Central memory CD4-positive, alpha-beta T cell (primary cell): ENCODE results near the gene WWTR1.

ENCODE experiments used
- DNase-seq: peaks from one replicate; pipeline ENCODE4 v3.0.0; 2022

WWTR1 gene

GRCh38 chr3:149654188-149654601 lies 3.6 kb downstream of the WWTR1 start:
- DNase-seq: no peak

DNA sequence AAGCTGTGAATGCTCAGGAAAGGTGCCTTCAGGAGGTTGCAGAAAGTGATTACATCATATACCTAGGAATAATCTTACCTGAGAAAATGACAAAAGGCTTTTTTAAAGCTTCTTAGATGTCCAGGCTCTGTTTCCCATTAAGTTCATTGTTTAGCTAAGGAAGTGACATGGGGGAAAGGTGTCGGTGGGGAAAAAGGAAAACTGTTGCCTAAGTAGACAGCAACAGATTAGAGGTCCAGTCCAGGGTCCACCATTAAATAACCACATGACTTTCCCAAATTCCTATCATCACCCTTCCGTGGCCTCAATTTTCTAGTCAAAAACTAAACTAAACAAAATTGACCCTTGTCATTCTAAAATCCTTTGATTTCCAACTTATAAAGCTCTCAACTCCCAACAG lies 4.3 kb downstream of the WWTR1 start:
- DNase-seq: no peak

DNA sequence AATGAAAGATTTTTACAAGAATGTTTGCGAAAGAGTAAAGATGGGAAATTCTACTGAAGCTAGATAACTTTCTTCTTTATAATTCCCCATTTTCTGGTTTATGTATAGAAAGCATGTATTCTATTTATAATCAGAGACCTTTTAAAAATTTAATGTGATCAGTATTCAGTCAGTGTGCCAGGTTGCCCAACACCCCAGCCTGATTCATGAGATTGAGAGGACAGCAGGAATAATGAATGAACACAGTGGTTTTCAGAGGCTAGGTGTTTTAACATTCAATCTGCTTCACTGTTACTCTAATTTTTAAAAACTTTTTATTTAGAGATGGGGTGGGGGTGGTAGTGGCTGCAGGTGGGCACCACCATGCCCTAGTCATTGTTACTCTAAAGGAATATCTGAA lies 4.7 kb downstream of the WWTR1 start:
- DNase-seq: no peak

DNA sequence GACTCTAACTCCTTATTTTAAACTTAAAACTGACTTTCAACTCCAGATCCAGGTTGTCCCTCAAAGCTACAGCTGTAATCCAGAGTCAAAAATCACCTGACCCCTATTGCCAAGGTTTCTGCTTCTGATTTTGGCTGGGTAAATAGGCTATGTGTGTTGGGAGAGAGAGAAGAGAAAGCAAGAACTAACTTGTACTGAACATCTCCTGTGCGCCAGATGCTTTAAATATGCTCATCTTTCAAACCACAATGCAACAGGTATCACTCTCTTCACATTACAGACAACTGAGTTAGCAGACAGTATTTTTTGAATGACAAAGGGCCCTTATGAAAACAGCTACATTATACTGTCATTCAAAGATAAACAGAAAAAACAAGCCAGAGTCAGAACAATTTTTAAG lies 7.0 kb downstream of the WWTR1 start:
- DNase-seq: no peak

- no peak for DNase-seq
Observed at GRCh38 chr3:149648525-149648924, 9.3 kb downstream of the WWTR1 start.

DNA sequence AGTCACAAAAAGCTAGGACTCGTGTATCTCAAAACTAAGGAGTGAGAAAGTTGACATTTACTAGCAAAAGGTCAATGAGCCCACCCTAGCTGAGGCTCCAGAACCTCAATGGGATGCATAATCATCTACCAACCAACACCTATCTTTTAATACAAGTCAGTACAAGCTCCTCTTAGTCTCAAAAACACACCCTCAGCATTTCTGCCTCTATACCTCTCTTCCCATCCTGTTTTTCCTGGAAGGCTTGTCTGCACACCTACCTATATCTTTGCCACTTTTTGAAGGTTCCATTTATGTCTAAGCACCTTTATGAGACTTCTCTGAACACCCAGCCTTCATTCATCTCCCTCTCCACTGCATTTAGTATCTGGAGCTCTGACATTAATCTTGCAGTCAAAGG lies 10.0 kb downstream of the WWTR1 start:
- DNase-seq: no peak

GRCh38 chr3:149647285-149647684 lies 10.5 kb downstream of the WWTR1 start:
- no peak for DNase-seq

DNA sequence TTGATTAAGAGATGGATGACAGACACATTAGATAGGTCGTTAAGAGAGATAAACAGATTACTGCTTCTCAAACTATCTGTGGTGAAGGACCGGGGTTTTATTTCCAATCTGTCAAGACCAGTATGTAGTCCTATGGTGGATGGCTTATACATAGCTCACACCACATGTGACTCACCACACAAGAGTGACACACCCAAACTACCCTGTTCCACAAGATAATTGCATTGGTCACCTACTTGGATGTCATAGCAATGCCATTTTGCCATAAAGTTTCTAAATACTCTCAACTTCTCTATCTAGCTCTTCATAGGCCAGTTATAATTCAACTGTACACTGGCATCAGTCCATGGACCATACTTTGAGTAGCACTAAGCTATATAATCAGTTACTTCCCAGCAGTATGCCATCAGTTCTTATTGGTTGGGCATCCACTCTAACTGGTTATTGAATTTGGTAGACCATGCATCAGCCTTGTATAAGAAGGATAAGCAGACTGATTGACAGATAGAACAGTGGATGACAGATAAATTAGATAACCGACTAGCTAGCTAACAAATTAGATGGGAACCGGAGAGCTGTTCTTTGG lies 11.6 kb downstream of the WWTR1 start:
- no peak for DNase-seq

GRCh38 chr3:149643963-149644362 lies 13.9 kb downstream of the WWTR1 start:
- no peak for DNase-seq

GRCh38 chr3:149643482-149643798 lies 14.4 kb downstream of the WWTR1 start:
- DNase-seq: no peak

DNA sequence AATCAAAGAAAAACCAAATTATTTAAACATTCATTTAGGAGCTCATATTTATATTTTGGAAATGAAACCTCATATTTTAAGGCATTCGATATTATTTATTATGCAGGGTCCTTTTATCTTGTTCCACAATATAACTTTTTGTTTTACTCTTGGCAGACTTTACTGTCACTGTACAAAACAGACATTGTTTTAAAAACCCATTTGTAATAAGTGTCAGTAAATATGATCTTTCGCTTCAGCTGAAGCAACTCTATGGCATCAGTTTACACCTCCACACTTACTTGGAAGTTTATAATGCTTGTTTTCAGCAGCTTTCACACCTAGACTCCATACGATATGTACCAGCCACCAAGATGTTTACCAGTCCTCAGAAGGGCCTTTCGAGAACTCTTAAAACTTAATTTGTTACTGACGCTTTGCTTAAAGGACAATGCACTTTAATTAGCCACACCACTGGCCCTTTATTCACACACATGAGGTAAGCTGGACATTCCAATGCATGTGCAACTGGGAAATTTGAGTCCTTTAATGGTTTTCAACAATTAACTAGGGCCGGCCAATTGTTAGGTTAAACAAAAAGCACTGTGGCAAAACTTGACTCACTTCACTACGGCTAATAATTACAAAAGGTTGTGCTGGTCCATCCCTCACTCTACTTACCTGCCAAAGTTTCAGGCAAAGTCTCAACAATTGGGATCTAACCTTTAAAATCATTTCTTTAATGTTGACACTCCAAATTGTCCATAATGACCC lies 16.7 kb downstream of the WWTR1 start:
- DNase-seq: no peak

DNA sequence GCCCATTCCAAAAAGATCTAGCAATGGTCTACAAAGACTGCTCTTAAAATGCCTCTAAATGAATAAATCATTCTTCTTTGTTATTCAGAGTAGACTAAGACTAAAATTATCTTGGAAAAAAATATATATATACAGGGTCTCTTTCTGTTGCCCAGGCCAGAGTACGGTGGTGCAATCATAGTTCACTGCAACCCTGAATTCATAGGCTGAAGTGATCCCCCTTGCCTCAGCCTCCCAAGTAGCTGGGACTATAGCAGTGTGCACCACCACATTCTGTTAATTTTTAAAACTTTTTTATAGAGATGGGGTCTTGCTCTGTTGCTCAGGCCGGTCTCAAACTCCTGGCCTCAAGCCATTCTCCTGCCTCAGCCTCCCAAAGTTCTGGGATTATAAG lies 18.7 kb downstream of the WWTR1 start:
- no peak for DNase-seq

- DNase-seq: no peak
Observed at GRCh38 chr3:149638228-149639092, 19.4 kb downstream of the WWTR1 start.

- no peak for DNase-seq
Observed at GRCh38 chr3:149635396-149635795, 22.4 kb downstream of the WWTR1 start.

DNA sequence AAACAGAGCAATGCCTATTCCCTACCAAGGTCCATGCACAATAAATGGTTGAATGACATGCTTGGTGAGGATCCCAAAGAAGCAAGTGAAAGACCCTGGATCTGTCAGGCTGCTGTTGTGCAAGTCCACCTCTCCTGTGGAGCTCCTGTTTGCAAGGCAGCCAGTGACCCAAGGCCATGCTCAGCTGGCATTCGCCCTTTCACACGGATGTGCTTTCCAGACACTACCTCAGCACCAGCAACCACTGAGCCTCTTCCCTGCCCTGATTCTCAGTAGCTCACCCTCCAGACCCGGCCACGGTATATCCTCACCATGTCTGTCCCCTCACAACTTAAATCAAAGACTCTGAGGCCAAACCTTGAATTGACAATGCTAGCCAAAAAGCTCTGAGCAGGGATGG lies 23.3 kb downstream of the WWTR1 start:
- no peak for DNase-seq

DNA sequence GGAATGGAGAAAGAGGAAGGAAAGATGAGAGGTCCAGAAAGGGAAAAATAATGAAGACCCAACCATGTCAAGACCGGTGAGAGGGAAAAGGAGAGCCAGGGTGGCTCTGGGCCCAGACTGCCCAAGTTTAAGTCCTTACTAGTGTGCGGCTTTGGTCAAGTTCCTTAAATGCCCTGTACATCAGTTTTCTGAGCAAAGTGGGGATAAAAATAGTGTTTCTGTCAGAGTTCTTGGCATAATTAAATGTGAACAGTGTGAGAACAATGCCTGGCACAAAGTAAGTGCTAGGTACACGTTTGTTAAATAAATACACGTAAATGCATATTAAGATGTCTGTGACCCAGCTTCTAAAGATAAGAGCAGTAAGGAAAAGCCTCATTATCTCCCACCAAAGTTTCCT lies 23.8 kb downstream of the WWTR1 start:
- no peak for DNase-seq

GRCh38 chr3:149632225-149632624 lies 25.6 kb downstream of the WWTR1 start:
- DNase-seq: no peak

GRCh38 chr3:149630806-149631205 lies 27.0 kb downstream of the WWTR1 start:
- no peak for DNase-seq

DNA sequence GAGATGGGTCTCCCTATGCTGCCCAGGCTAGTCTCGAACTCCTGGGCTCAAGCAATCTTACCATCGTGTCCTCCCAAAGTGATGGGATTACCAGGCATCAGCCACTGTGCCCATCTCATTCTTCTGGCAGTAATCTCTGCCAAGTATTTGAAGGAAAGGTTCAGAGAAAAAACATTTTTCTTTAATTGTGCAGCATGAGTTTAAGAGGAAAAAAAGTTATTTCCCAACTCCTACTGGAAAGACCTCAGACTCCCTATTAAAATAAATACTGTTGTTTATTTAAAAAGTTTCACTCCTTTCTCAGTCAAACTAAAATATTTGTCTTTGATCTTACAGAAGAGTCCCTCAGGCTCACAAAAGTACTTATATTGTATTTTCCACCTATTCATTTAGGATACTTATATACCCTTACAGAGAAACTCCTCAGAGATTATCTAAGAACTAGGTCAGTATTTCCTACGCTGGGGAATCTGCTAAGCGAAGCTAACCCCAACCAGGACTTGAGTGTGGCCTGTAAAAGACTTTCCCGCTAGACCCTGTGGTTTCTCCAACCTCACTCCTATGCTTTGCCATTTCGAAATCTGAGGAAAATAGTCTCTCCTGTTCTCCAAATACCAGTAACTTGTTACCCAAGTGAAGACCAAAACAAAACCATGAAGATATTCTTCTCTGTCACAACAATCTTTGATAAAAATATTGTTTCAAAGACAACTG lies 28.7 kb downstream of the WWTR1 start:
- DNase-seq: no peak

- DNase-seq: no peak
Observed at GRCh38 chr3:149626671-149627070, 31.2 kb downstream of the WWTR1 start.

DNA sequence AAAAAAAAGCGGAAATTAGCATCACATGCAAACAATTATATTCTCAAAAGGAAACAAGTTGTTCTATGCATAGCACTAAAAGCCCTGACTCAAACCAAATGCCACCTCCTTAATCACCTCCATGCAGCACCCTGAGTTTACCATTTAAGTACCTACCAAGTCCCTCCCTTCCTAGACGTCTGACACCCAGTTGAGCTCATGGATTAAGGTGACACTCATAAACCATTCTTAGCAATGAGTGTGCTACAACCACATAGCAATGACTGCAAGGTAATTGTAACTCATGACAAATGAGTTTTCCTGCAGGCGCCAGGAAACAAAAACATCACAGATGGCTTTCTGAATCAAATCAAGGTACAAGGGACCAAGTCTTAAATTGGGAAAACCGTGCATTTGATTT lies 32.0 kb downstream of the WWTR1 start:
- no peak for DNase-seq

DNA sequence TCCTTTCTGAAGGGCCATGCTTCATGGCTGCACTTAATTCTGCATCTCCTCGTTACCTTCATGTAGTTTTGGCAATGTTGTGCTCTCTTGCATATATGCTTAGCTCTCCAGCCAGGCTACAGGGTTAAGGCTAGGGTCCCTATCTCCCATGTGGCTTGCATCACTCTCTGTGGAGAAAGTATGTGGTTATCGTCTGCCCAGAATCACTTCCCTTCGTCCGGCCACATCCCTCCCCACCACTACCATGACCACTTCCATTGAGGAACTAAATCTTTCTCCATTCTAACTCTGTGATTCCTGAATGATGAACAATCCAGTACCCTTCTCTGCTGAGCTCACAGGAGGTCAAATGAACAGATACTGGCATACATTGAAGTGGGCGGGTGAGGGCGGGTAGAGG lies 34.0 kb downstream of the WWTR1 start:
- DNase-seq: no peak

- DNase-seq: no peak
Observed at GRCh38 chr3:149621218-149622005, 36.4 kb downstream of the WWTR1 start.
